HG03175 (cell line): ENCODE measurements around the gene PEX13.
"Not testable (repeated sequence)": the region's sequence is repeated elsewhere in the genome, so short reads cannot be mapped to it uniquely, and the experiment has no call there.

Experiments
- ATAC-seq: cut with Tn5 transposase; IDR thresholded peaks from one replicate; pipeline ENCODE4 v1.9.1; 2021; ENCODE audit warnings: mild to moderate bottlenecking, moderate library complexity; ENCODE audit not compliant: unreplicated experiment

PEX13 gene

DNA sequence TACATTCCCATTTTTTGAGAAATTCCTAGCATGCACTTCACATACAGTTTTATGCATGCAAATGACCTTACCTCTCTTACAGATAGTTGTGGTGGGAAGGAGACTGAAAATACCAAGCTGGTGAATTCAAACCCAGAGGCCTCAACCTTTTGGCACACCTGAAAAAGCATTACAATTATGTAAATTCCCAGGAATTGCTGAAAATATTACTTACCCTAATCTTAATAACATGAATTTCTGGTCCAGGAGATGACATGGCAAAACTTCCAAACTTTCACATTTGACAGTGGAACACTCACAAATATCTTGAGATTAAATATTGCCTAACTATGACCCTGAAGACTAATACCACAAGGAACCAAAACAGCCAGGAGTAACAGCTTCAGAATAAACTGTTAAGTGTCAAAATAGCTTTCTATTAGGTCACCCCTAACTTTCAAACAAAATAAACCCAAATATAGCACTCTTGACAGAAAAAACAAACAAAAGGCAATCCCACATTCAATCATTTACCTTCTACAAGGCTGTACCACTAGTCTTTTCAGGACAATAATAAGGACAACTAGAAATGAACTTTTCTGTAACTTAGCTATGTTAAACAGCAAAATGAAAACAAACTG lies 10.9 kb upstream of the PEX13 start:
- ATAC-seq = no peak

DNA sequence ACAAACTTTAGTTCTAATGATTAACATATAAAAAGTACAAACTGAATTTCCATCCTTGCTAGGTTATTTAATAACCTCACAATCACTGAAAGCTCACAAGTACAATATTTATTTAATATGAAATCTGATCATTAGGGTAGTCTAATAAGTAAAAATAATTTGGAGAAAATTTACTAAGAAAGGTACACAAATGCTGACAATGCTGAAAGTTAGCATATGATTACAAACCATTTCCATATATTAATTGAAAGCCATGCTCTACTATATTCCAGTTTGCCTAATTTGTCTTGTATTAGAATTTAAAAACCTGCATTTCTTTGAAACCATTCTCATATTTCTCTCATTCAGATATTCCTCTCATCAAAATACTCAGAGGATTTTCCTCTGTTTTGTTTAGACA lies 8.2 kb upstream of the PEX13 start:
- no peak for ATAC-seq

DNA sequence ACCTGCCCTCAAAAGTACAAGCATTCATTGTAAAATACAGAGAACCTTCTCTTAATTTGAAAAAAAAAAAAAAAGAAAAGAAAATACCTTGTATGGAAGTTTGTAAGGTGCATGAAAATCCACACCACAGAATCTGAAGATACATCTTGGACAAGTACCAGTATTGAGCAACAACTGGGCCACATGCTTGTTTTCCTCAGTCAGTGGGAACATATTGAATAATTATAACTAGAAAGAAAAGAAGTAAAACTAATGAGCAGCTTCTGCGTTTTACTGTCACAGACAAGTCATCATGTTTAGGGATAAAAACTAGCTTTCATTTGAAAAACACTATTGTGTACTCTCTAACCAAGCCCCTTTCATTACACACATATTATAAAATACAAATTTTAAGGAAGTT lies 5.8 kb upstream of the PEX13 start:
- no peak for ATAC-seq

DNA sequence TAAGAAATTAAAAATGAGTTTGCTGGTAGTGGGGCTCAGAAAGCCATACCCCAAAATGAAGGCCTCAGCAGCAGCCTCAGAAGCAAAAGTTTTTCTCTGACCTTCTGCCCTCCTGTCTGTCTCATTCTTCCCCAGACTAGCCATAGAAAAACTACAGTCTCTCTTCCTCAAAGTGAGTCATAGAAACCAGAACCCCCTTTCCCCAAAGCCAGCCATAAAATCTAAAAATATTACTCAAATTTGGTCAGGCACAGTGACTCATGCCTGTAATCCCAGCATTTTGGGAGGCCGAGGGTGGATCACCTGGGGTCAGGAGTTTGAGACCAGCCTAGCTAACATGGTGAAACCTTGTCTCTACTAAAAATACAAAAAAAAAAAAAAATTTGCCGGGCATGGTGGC lies 5.2 kb upstream of the PEX13 start:
- not testable (repeated sequence) for ATAC-seq

DNA sequence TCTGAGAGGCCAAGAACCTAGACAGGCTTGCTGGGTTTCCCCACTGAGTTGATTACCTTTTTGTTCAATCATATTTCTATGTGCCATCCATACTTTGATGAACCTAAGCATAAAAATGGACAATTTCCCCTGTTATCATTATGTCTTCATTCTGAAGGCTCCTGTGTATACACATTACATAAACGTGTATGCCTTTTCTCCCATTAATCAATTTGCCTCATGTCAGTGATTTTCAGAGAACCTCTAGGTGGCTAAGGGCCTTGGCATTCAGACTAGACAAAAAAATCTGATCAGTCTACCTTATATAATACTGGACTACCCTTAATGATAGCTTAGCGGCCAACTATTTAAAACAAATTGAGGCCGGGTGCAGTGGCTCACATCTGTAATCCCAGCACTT lies 4.1 kb upstream of the PEX13 start:
- ATAC-seq = no peak

DNA sequence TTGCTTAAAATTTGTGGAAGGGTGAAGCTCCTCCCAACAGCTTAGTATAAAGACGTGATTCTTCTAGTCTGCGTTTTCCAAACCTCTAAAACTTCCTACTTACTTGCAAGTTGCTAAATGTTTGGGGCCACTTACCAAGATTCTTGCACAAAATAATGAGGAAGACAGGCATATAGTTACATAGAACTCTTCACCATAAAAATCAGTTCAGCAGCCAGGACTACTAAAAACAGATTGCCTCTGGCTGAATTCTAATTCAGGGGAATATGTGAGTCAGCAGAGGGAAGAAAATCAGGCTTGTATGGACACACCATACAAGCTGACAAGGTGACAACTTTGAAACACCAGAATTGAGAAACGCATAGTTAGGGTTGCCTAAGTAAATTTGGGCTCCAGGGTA lies 2.8 kb upstream of the PEX13 start:
- no peak for ATAC-seq

DNA sequence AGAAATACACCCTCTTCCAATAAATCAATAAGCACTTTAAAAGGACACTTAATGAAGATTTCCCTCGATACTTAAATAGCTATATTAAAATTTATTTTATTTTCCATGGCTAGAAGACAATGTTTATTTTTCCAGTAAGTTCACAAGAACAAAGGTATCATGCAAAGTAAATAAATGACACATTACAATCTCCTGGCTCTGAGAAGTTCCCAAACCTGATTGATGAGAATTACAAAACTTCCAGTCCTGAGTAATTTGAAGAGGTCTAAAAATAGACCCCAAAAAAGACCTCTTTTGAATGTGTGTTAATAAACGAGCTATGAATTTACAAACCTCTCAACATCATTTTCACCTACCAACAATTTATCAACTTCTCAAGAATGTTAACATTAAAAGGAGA lies 1.5 kb upstream of the PEX13 start:
- ATAC-seq = no peak

DNA sequence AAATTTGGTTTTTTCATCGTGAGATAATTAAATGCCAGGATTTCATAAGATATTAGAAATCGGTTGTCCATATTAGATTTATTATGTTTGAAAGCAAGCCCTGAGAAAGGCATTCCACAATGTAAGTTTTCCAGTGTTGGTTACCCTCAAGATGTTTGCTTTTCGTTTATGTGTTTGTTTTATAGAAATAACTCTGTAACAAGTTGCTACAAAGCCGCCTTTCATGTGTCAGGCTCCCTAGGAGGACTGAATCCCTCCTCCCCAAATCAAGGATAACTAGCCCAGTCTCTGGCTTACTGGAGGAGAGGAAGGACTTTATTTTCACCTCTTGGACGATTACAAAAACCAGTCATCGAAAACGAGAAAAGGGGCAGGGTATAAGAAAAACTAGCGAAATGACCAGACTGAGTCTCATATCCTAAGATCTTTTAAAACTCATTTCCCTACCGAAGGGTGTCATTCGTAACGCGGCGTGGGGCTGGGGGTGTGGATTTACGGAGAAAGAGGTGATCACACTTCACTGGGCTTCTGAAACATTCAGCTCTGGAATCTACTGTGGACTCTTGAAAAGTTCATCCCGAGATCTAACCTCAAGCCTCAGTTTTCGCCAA lies 1.0 kb upstream of the PEX13 start:
- ATAC-seq = peak; percentile 17

DNA sequence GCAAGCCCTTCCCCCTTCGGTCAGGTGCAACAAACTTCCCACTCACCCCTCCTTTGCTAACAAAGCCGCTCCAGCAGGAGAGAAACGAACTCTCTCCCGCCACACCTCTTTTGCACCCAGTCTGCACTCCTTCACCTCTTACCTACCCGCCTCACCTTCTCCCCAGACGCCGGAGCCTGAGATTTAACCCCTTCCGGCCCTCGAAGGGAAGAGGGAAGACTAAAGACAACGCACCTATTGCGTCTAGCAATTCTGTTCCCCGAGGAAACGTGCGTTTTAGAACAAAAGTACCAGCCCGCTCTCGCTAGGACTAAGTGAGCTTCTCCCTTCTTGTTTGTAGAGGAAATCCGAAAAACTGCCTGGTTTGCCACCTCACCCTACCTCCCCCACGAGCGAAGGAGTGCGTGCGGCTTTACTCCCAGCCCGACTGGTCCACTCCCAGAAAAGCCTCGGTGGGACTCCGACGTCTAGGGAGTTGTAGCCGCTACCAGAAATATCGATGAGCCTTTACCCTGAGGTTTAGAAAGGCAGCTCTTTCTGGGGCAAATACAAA lies 441 bp upstream of the PEX13 start:
- peak; percentile 71 for ATAC-seq

DNA sequence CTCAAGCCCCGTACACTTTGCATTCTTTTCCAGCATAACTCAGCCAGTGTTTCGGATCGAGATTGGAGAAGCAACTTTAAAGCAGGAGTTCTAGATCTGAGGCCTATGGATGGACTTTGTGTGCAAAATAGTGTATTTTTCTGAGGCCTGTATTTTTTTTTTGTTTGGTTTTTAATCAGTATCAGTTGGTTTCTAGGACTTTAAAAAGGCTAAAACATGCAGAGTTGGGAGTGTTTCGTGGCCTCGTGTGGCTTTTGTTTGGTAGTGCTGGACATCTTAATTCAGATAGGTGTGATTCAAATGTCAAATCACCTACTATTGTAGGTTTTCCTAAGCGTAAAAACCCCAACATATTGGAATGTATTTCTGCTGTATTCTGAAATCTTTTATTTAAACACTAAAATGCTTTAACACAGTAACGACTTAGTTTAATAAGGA lies 817 bp downstream of the PEX13 start:
- ATAC-seq = no peak

DNA sequence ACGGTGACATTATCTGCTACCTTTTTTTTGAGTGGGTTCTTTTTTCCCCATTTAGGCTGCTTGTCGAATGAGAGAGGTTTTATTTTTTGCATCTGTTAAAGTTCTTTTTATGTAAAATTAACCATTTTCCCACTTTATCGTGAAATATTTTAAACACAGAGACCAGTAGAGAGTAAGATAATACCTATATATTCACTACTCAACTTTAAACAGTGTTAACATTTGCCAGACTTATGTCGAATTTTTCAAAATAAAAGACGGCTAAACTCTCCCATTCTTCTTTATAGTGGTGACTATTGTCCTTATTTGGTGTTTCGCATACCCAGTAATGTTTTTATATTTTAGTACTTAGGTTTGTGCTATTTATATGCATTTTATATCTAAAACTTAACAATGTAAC lies 1.3 kb downstream of the PEX13 start:
- no peak for ATAC-seq

DNA sequence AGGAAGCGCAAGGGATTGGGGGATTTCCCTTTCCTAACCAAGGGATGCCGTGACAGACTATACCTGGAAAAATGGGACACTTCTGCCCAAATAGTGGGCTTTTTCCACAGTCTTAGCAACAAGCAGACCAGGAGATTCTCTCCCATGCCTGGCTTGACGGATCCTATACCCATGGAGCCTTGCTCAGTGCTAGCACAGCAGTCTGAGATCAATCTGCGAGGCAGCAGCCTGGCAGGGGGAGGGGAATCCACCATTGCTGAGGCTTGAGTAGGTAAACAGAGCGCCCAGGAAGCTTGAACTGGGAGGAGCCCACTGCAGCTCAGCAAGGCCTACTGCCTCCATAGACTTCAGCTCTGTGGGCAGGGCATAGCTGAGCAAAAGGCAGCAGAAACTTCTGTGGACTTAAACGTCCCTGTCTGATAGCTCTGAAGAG lies 3.7 kb downstream of the PEX13 start:
- ATAC-seq = no peak

DNA sequence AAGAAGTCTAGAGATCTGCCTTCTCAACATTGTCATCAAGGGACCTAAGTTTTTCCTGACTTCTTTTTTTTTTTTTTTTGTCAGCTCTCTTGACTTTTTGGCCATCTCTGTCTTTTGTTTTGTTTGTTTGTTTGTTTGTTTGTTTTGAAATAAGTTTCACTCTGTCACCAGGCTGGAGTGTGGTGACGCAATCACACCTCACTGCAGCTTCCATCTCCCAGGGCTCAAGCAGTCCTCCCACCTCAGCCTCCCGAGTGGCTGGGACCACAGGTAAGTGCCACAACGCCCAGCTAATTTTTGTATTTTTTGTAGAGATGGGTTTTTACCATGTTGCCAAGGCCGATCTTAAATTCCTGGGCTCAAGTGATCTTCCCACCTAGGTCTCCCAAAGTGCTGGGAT lies 6.2 kb downstream of the PEX13 start:
- no peak for ATAC-seq

DNA sequence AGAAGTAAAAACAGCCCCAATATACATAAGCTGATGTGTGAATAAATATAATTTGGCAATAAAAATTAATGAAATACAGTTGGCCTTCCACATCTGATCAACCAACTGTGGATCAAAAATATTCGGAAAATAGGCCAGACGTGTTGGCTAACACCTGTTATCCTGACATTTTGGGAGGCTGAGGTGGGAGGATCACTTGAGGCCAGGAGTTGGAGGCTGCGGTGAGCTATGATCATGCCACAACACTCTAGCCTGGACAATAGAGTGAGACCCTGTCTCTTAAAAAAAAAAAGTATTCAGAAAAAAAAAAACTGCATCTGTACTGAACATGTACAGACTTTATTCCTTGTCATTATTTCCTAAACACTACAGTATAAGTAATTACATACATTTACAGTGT lies 12.0 kb downstream of the PEX13 start:
- no peak for ATAC-seq

DNA sequence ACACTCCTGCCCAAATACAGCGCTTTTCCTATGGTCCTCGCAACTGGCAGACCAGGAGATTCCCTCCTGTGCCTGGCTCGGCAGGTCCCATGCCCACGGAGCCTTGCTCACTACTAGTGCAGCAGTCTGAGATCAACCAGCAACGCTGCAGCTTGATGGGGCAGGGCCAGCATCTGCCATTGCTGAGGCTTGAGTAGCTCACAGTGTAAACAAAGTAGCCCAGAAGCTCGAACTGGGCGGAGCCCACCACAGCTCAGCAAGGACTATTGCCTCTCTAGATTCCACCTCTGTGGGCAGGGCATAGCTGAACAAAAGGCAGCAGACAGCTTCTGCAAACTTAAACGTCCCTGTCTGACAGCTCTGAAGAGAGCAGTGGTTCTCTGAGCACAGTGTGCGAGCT lies 17.1 kb downstream of the PEX13 start:
- not testable (repeated sequence) for ATAC-seq

DNA sequence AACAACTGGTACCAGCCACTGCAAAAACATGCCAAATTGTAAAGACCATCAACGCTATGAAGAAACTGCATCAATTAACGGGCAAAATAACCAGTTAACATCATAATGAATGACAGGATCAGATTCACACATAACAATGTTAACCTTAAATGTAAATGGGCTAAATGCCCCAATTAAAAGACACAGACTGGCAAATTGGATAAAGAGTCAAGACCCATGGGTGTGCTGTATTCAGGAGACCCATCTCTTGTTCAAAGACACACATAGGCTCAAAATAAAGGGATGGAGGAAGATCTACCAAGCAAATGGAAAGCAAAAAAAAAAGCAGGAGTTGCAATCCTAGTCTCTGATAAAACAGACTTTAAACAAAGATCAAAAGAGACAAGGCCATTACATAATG lies 19.1 kb downstream of the PEX13 start:
- not testable (repeated sequence) for ATAC-seq

DNA sequence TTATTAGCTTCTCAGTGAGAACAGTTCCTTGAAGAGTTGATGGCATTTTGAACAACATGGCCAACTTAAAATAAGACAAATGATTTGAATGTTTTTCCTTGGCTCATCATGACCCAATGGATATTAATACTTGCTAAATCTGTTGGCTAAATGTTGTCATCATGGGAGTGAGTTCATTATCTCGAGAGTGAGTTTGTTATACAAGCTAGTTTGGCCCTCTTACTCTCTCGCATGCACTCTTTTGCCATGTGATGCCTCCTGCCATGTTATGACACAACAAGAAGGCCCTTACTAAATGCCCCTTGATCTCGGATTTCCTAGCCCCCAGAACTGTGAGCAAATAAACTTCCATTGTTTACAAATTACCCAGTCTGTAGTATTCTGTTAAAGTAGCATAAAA lies 25.3 kb downstream of the PEX13 start:
- no peak for ATAC-seq

DNA sequence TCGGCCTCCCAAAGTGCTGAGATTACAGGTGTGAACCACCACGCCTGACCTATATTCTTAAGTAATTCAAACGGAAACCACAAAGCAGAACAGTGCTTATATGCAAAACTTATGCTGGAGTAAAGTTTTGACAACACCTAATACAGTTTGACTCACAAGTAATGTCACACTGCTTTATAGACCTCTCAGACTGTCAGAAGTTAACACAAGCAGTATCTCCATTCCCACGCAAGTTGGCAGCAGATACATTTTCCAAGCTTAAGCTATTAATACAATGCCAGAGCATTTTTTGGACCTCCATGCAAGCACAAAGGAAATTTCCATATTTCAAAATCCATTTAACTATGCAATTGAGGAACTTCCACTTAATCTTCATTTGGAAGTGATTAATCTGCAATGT lies 27.1 kb downstream of the PEX13 start:
- ATAC-seq = no peak

DNA sequence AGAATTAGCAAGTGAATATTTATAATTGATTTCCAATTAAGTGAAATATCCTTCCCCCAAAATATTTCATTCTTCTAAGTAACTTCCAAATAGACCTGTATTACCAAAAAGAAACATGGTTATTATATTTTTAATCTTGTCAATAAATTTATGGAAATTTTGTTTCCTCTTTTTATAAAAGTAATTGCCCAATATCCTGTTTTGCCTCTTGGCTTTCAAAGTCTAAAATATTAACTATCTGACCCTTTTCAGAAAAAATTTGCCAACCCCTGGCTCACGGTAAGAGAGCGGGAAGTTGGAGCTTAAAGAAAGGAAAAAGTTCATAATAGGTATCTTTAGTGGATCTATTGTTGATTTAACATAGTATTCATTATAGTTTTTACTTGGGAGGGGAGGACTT lies 27.7 kb downstream of the PEX13 start:
- ATAC-seq = no peak

DNA sequence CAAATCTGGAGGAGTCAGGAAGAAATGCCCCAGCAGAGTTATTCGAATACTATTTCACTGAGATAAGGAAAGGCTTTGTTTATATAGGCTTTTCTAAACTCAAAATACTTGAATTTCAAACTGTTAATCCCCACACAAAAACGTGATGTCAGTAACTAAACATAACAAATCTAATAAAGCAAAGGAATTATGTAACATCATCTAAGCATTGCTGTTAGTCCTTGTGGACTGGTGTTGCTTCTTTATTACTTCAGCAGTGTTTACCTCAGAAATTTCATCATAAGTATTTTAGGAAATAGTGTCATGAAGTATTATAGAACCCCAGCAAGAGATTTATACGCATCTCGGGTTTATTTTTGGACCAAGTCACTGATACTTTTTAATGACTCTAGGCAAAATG lies 28.5 kb downstream of the PEX13 start:
- ATAC-seq = no peak

DNA sequence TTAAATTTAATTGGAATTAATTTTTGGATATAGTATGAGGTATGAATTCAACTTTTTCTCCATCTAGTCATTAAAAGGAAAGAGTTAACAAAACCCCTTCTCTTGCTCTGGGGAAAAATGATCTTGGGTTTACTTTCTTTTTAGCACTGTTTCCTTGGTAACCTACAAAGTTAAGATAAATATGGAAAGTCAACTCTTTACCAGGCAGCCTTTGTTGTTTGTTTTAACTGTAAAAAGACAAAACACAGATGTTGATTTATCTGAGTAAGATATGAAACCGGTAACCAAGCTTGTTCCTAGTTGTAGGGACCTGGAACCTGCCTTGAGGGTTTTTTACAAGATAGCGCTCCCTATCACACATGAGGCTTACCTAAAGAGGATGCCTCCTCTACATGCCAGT lies 38.0 kb downstream of the PEX13 start:
- no peak for ATAC-seq

DNA sequence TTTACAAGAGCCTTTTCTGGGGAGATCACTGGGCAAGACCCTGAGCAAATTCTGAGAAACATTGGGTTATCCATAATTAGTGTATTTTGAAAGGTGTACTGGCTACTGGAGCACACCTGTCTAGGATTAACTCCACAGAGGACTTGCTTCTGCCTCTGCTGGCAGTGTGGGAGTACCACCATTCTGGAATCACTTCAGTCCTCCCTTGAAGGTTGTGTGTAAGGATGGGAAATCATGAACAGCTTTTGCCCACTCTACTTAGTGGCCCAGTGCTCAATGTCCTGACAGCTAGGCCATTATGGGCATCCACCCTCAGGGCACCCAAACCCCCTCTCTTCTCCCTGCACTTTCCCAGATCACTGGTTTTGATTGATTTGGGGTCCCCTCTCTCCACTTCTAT lies 40.0 kb downstream of the PEX13 start:
- no peak for ATAC-seq

DNA sequence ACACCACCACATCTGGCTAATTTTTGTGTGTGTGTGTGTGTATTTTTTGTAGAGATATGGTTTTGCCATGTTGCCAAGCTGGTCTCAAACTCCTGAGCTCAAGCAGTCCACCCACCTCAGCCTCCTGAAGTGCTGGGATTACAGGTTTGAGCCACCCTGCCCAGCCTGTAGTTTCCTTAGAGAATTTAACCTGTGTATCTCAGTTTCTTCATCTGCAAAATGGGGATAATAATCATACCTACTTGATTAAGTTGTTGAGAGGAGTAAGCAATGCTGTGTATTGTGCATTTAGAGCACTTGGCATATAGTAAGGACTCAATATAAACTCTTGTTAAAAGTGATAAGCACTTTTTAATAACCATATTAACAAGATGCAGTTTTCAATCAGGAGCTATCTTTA lies 41.9 kb downstream of the PEX13 start:
- ATAC-seq = no peak
